CD4-positive, alpha-beta T cell treated with Interferon gamma for 1 hour (primary cell): ENCODE results near the gene RTP2.
"Not testable (repeated sequence)": the region's sequence is repeated elsewhere in the genome, so short reads cannot be mapped to it uniquely, and the experiment has no call there.

Experiments used
- DNase-seq: peaks from one replicate; pipeline ENCODE4 v3.0.0-alpha.2; 2020

Gene RTP2

GRCh38 chr3:187709155-187709554 lies 6.8 kb upstream of the RTP2 start:
- no peak for DNase-seq

GRCh38 chr3:187708696-187709095 lies 6.3 kb upstream of the RTP2 start:
- DNase-seq = no peak

- no peak for DNase-seq
Observed at GRCh38 chr3:187706971-187707370, 4.6 kb upstream of the RTP2 start.

GRCh38 chr3:187705164-187705563 lies 2.8 kb upstream of the RTP2 start:
- no peak for DNase-seq

GRCh38 chr3:187700249-187700648 lies 2.1 kb downstream of the RTP2 start:
- DNase-seq = no peak

GRCh38 chr3:187698499-187699399 lies 3.6 kb downstream of the RTP2 start:
- no peak for DNase-seq

GRCh38 chr3:187696021-187696420 lies 6.3 kb downstream of the RTP2 start:
- DNase-seq = no peak

GRCh38 chr3:187695449-187695848 lies 6.9 kb downstream of the RTP2 start:
- DNase-seq = no peak

GRCh38 chr3:187694801-187695200 lies 7.6 kb downstream of the RTP2 start:
- no peak for DNase-seq

GRCh38 chr3:187693431-187693830 lies 8.9 kb downstream of the RTP2 start:
- DNase-seq = no peak

- DNase-seq = no peak
Observed at GRCh38 chr3:187689984-187690383, 12.4 kb downstream of the RTP2 start.

GRCh38 chr3:187686621-187687273 lies 15.6 kb downstream of the RTP2 start:
- DNase-seq = no peak

- no peak for DNase-seq
Observed at GRCh38 chr3:187685948-187686347, 16.4 kb downstream of the RTP2 start.

GRCh38 chr3:187684880-187685279 lies 17.5 kb downstream of the RTP2 start:
- DNase-seq = no peak

GRCh38 chr3:187684444-187684843 lies 17.9 kb downstream of the RTP2 start:
- no peak for DNase-seq

- not testable (repeated sequence) for DNase-seq
Observed at GRCh38 chr3:187681756-187682155, 20.6 kb downstream of the RTP2 start.

GRCh38 chr3:187679638-187680396 lies 22.5 kb downstream of the RTP2 start:
- DNase-seq = peak; percentile 40

GRCh38 chr3:187678726-187679268 lies 23.6 kb downstream of the RTP2 start:
- no peak for DNase-seq

- DNase-seq = no peak
Observed at GRCh38 chr3:187677604-187678003, 24.8 kb downstream of the RTP2 start.

GRCh38 chr3:187673012-187673411 lies 29.3 kb downstream of the RTP2 start:
- DNase-seq = no peak

- no peak for DNase-seq
Observed at GRCh38 chr3:187669675-187670504, 32.5 kb downstream of the RTP2 start, which contains the start of gene SST. Gene SST, minus strand, starts transcription at chr3:187670394. Its CDS starts 103 bp downstream, at chr3:187670291.

- DNase-seq = no peak
Observed at GRCh38 chr3:187667526-187667925, 34.8 kb downstream of the RTP2 start.
